Activated naive CD4-positive, alpha-beta T cell treated with anti-CD3 and anti-CD28 coated beads, Interleukin-2, amount 50 U/mL, for 24 hours (primary cell): ENCODE data around the gene GATAD1.
"Not testable (repeated sequence)": the region's sequence is repeated elsewhere in the genome, so short reads cannot be mapped to it uniquely, and the experiment has no call there.

Experiments
- H3K27ac Mint-ChIP-seq: one replicate; pipeline ENCODE4 v1.8.0; 2021; ENCODE audit warnings: mild to moderate bottlenecking, mixed read lengths
- H3K27me3 Mint-ChIP-seq: one replicate; pipeline ENCODE4 v1.8.0; 2021; ENCODE audit warnings: mixed read lengths
- H3K36me3 Mint-ChIP-seq: one replicate; pipeline ENCODE4 v1.8.0; 2021; ENCODE audit warnings: mixed read lengths
- H3K4me1 Mint-ChIP-seq: one replicate; pipeline ENCODE4 v1.8.0; 2021; ENCODE audit warnings: mixed read lengths
- H3K4me3 Mint-ChIP-seq: one replicate; pipeline ENCODE4 v1.8.0; 2021; ENCODE audit warnings: mild to moderate bottlenecking, mixed read lengths
- H3K9me3 Mint-ChIP-seq: one replicate; pipeline ENCODE4 v1.8.0; 2021; ENCODE audit warnings: mixed read lengths

Gene GATAD1

DNA sequence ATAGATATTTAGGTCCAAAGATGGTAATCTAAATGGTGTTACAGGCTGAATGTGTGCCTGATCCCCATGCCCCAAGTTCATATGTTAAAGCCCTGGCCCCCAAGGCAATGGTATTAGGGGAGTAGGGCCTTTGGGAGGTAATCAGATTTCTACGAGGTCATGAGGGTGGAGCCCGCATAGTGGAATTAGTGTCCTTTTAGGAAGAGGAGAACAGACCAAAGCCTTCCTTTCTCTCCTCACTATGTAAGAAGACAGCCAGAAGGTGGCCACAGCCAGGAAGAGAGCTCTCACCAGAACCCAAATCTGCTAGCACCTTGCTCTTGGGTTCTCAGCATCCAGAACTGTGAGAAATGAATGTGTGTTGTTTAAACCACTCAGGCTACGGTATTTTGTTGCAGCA, 15.3 kb downstream of the GATAD1 start:
- Mint-ChIP-seq H3K9me3 (no peaks in the 10 kb centered on the region), H3K36me3 (peaks cover 4% of the 10 kb centered on the region), H3K4me1 (no peaks in the 10 kb centered on the region), H3K27ac (no peak overlapping the region), H3K4me3 (no peak overlapping the region), H3K27me3 (no peaks in the 10 kb centered on the region)

DNA sequence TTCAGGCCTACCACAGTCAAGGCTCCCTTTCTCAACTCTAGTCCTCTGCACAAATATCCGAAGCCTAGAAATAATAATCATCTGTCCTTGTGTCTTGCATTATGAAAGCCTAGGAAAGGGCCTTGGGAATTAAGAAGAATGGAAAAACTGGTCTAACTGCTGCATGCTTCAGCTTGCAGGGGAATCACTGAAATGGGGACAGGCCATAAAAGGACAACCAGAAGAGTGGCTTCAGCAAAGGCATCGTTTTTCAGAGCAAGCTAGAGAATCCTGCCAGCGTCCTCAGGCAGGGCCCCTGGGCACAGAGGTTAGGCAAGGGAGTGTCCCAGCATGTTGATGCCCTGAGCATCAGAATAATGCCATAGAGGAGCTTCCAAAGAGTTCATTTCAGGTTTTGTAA, 17.2 kb downstream of the GATAD1 start:
- peaks cover 15% of the 10 kb centered on the region for H3K36me3 Mint-ChIP-seq
- H3K27me3 Mint-ChIP-seq, result no peaks in the 10 kb centered on the region
- H3K4me1 Mint-ChIP-seq, result no peaks in the 10 kb centered on the region
- H3K9me3 Mint-ChIP-seq, result no peaks in the 10 kb centered on the region
- H3K27ac Mint-ChIP-seq, result no peak overlapping the region
- no peak overlapping the region for H3K4me3 Mint-ChIP-seq

DNA sequence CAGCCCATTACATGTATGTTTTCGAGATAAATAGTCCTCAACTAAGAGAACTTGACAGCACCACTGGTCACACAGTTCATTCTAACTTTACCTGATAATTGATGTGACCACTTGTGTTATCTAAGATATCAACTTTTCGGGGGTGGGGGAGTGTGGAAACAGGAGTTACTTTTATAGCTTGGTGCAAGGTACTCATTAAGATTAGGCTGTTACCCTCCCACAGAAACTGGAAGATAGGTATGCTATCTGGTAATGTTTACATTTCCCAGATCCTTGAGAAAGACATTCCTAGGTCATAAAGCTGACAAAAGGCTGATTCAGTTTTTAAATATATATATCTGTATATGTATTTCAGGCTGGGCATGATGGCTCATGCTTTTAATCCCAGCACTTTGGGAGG, 19.4 kb downstream of the GATAD1 start:
- H3K36me3 Mint-ChIP-seq, result peaks cover 19% of the 10 kb centered on the region
- no peaks in the 10 kb centered on the region for H3K27me3 Mint-ChIP-seq
- no peaks in the 10 kb centered on the region for H3K4me1 Mint-ChIP-seq
- no peak overlapping the region for H3K27ac Mint-ChIP-seq
- H3K9me3 Mint-ChIP-seq, result no peaks in the 10 kb centered on the region
- H3K4me3 Mint-ChIP-seq, result no peak overlapping the region

DNA sequence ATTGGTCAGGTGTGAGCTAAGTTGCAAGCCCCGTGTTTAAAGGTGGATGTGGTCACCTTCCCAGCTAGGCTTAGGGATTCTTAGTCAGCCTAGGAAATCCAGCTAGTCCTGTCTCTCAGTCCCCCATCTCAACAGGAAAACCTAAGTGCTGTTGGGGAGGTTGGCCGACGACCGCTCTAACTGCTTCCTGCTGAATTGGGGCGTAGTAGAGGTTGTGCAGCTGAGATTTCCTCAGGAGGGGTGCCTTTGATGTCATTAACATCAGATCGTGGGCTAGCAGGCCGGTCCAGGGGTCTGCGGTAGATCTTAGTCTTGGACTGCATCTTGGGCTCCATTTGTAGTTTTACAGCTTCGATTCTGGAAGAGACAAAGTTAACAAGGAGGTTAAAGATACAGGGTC, 21.3 kb downstream of the GATAD1 start:
- not testable (repeated sequence) for H3K4me1 Mint-ChIP-seq, H3K27me3 Mint-ChIP-seq, H3K27ac Mint-ChIP-seq, H3K4me3 Mint-ChIP-seq, H3K9me3 Mint-ChIP-seq
- H3K36me3 Mint-ChIP-seq, result peaks cover 19% of the 10 kb centered on the region

DNA sequence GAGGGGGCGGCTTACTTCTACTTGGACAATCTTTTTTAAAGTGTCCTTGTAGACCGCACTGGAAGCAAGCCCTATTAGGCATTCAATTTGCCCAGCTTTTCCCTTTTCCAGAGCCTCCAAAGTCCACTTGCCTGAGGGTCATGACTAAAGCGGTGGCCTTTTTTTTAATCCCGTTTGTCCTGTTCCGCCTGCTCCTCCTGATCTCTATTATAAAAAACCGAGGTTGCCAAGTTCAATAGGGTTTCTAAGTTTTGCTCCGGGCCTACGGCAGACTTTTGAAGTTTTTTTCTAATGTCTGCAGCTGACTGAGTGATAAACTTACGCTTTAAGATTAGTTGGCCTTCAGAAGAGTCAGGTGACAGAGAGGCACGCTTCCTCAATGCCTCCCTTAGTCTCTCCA, 26.7 kb downstream of the GATAD1 start:
- H3K27me3 Mint-ChIP-seq, H3K4me3 Mint-ChIP-seq, H3K4me1 Mint-ChIP-seq, H3K9me3 Mint-ChIP-seq, H3K27ac Mint-ChIP-seq: not testable (repeated sequence)
- peaks cover 11% of the 10 kb centered on the region for H3K36me3 Mint-ChIP-seq

DNA sequence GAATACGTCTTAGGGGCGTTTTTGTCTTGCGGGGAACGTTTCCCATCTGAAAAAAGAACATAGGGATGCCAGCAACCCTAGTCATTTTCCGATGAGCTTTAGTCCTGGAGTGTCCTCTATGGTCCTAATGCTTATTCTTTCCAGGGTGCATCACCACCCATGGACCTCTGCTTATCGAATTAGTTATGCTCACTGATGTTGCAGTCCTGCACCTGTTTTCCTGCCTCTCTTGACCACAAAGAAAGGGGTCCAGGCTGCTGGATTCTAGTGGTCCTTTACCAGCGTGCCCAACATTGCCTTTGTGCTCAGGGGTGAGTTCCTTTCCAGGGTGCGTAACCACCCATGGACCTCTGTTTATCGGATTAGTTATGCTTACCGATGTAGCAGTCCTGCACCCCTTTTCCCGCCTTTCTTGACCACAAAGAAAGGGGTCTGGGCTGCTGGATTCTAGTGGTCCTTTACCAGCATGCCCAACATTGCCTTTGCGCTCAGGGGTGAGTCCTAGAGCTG, 28.0 kb downstream of the GATAD1 start:
- H3K4me3 Mint-ChIP-seq, H3K9me3 Mint-ChIP-seq, H3K36me3 Mint-ChIP-seq, H3K27ac Mint-ChIP-seq, H3K4me1 Mint-ChIP-seq, H3K27me3 Mint-ChIP-seq: not testable (repeated sequence)

DNA sequence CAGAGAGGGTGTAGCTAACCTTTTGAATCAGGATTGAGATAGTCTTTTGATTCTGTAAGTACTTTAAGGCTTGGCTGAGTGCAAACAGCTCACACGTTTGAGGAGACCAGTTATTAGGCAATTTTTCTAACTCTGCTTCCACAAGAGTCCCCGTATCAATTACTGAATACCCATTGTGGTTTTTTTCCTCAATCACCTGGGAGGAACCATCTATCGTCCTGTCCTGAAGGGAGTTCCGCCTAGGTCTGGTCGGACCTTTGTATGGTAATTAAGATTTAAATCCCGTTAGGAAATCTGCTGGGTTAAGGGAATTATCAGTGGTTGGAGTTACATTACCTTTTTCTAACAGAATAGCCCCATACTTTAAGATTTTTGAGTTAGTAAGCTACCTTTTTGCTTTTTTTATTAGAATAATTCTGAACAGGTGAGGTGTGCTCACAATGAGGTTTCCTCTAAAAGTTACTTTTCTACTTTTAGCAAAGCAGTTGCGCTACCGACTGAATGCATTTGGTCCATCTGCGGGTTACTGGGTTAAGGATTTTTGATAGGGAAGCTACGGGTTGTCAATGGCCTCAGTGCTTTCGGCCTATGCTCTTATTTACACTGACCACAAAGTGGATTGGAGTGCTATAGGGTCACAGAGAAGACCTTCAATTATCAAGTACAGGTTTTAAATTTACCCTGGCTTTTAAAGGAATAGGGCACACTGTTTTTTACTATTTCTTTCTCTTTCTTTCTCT, 28.7 kb downstream of the GATAD1 start:
- H3K4me3 Mint-ChIP-seq, H3K9me3 Mint-ChIP-seq, H3K36me3 Mint-ChIP-seq, H3K27ac Mint-ChIP-seq, H3K27me3 Mint-ChIP-seq, H3K4me1 Mint-ChIP-seq: not testable (repeated sequence)

DNA sequence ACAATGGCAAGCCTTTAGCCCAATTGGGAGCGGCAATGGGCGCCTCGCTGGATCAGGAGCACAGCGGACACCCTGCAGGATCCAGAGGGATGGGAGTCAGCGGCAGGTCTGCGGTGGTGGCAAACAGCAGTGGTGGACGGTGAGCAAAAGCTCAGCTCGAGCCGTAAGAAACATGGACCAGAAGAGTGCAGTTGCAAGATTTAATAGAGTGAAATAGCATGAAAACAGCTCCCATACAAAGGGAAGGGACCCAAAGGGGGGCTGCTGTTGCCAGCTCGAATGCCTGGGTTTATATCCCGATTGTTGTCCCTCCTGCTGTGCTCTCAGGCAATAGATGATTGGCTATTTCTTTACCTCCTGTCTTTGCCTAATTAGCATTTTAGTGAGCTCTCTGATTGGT, 30.4 kb downstream of the GATAD1 start, which contains the start of gene ERVW-1:
TSS of gene ERVW-1 (minus strand) at position 266 of the 400 bp plus-strand sequence. CDS start 7,565 bp downstream, outside the sequence.
- H3K9me3 Mint-ChIP-seq, H3K27ac Mint-ChIP-seq: not testable (repeated sequence)

DNA sequence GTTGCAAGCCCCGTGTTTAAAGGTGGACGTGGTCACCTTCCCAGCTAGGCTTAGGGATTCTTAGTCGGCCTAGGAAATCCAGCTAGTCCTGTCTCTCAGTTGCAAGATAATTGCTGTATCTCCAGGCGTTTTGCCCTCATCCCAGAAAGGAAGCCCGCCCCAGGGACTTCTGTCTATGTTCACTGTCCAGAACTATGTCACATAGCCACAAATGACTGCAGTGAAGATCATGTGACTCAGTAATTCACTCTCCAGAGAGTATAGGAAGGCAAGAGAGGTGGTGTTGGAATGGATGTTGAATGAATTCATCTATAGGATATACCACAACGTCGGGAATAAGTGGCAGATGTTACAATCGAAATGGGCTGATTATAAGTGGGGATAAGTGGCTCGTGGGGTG, 30.8 kb downstream of the GATAD1 start:
- Mint-ChIP-seq H3K9me3 (no peaks in the 10 kb centered on the region), H3K4me3 (no peak overlapping the region), H3K4me1 (no peaks in the 10 kb centered on the region), H3K27ac (no peak overlapping the region), H3K27me3 (no peaks in the 10 kb centered on the region), H3K36me3 (peaks cover 2% of the 10 kb centered on the region)

More for the DNA sequence above, 30.4 kb downstream of the GATAD1 start, which contains the start of gene ERVW-1:
- H3K4me1 Mint-ChIP-seq, H3K27me3 Mint-ChIP-seq, H3K4me3 Mint-ChIP-seq, H3K36me3 Mint-ChIP-seq: not testable (repeated sequence)

DNA sequence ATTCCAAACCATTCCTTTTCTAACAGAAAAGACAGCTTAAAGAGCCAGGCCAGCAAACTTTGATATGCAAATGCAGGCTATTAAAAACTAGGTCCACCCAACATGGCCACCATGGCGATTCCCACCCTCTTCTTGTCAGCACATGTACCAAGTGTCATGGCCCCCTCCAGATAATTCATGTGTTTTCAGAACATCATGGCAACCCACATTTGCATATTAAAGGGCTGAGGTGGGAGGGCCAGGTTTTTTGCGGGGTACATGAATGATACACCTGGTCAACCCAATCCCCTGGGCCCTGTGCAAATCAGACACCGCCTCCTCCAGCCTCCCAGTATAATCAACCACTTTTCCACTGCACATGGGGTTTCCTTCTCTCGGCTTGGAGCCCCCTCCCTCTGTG, 31.4 kb downstream of the GATAD1 start:
- H3K27me3 Mint-ChIP-seq, result no peaks in the 10 kb centered on the region
- H3K9me3 Mint-ChIP-seq, result no peaks in the 10 kb centered on the region
- no peak overlapping the region for H3K4me3 Mint-ChIP-seq
- no peak overlapping the region for H3K27ac Mint-ChIP-seq
- no peaks in the 10 kb centered on the region for H3K4me1 Mint-ChIP-seq
- H3K36me3 Mint-ChIP-seq, result peaks cover 2% of the 10 kb centered on the region

DNA sequence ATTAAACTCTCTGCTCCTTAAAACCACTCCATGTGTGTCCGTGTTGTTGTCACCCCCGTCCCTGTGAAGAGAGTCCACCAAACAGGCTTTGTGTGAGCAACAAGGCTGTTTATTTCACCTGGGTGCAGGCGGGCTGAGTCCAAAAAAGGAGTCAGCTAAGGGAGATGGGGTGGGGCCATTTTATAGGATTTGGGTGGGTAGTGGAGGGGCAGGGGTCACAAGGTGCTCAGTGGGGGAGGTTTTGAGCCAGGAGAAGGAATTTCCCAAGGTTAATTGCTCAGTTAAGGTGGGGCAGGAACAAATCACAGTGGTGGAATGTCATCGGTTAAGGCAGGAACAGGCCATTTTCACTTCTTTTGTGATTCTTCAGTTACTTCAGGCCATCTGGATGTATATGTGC, 31.9 kb downstream of the GATAD1 start:
- H3K27ac Mint-ChIP-seq, H3K4me1 Mint-ChIP-seq, H3K4me3 Mint-ChIP-seq, H3K9me3 Mint-ChIP-seq, H3K27me3 Mint-ChIP-seq, H3K36me3 Mint-ChIP-seq: not testable (repeated sequence)

DNA sequence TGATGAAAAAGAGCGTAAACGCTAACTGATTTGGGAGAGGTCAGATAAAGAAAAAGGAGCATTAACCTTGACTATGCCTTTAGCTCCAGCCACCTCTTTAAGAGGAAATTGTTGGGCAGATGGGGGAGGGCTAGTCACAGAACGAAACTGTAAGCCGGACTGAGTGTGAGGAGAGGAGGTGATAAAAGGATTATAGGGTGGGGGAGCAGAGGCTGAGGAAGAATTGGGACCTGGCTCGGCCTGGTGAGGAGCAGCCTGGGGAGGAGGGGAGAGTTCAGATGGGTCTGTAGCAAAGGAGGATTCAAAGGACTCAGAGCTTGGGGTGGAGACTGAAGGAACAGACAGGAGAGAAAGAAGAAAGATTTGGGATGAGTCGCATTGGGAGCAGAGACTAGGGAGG, 36.3 kb downstream of the GATAD1 start:
- not testable (repeated sequence) for H3K9me3 Mint-ChIP-seq, H3K4me3 Mint-ChIP-seq, H3K36me3 Mint-ChIP-seq, H3K27me3 Mint-ChIP-seq, H3K4me1 Mint-ChIP-seq, H3K27ac Mint-ChIP-seq

DNA sequence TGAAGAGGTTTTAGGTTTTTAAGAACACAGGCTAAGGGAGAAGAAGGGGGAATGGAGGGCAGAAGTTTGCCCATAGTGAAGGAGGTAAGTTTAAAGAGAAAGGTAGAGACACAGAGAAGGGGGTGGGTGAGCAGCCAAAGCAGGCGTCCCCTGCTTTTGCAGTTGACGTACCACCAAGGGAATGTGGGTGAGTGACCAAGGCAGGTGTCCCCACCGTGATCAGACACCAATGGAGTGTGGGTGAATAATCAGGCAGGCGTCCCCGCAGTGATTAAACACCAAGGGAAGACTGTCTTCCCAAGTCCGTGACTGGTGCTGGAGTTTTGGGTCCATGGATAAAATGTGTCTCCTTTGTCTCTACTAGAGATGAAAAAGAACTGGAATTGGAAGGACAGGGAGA, 36.9 kb downstream of the GATAD1 start:
- H3K36me3 Mint-ChIP-seq, H3K4me1 Mint-ChIP-seq, H3K27me3 Mint-ChIP-seq, H3K9me3 Mint-ChIP-seq, H3K4me3 Mint-ChIP-seq, H3K27ac Mint-ChIP-seq: not testable (repeated sequence)

DNA sequence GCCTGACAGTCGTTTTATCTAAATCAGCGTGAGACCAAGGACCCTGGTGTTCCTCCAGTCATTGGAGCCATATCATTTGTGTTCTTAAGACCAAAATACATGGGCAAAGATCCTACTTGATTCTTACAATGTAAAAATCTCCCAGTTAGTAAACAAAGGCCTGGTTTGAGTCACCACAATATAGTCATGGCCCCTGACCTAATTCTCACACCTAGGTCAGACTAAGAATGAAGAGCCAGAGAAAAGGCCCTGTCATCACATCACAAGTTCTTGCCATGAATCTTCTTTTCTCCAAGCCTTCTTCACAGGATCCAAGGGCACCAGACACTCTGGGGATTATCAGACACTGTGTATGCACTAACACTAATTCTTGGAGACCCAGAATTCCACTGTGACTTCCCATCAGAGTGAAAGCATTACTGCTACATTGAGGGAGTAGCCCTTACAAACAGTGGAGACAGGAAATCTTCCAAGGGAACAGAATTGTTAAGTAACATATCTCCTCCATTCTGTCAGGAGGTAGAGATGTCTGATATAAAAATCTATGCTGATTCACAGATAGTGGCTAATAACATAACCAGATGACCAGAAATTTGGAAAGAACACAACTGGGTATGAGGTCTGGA, 38.1 kb downstream of the GATAD1 start:
- Mint-ChIP-seq H3K27ac (no peak overlapping the region), H3K27me3 (no peaks in the 10 kb centered on the region), H3K9me3 (no peaks in the 10 kb centered on the region), H3K36me3 (peaks cover 7% of the 10 kb centered on the region), H3K4me1 (no peaks in the 10 kb centered on the region), H3K4me3 (no peak overlapping the region)

DNA sequence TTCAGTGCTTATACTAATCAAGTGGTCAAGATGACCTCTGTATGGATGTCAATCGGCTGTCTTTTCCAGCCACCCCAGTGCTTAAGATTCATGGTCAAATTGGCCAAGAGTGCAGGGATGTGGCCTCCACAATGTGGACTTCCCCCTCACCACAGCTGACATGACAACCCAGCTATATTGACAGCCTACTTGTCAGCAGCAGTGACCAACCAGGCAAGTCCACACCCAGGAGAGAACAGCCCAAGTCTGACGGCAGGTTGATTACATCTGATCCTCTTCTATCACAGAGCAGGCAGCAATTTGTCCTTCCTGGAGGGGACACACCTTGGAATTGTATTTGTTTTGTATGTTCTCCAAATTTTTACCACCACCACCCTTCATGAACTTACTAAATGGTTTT, 38.7 kb downstream of the GATAD1 start:
- Mint-ChIP-seq H3K27me3 (no peaks in the 10 kb centered on the region), H3K9me3 (no peaks in the 10 kb centered on the region), H3K27ac (no peak overlapping the region), H3K4me3 (no peak overlapping the region), H3K4me1 (no peaks in the 10 kb centered on the region), H3K36me3 (peaks cover 7% of the 10 kb centered on the region)

DNA sequence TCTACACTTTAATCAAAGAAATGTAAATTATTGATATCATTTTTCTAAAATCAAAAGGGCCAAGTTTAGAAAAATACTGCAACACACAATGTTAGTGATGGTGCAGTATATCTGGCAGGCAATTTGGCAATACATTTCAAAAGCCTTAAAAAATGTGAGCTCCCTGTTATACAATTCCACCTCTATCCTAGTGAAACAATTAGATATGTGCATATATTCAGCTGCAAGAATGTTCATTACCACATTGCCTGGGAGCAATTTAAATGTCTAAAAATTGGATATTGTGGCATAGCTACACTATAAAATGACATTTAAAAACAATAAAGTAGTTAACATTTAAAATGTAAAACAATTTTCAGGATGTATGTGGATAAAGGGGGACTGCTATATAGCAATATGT, 40.5 kb downstream of the GATAD1 start:
- no peak overlapping the region for H3K4me3 Mint-ChIP-seq
- no peaks in the 10 kb centered on the region for H3K27me3 Mint-ChIP-seq
- H3K27ac Mint-ChIP-seq, result no peak overlapping the region
- H3K36me3 Mint-ChIP-seq, result peaks cover 10% of the 10 kb centered on the region
- H3K9me3 Mint-ChIP-seq, result no peaks in the 10 kb centered on the region
- no peaks in the 10 kb centered on the region for H3K4me1 Mint-ChIP-seq

DNA sequence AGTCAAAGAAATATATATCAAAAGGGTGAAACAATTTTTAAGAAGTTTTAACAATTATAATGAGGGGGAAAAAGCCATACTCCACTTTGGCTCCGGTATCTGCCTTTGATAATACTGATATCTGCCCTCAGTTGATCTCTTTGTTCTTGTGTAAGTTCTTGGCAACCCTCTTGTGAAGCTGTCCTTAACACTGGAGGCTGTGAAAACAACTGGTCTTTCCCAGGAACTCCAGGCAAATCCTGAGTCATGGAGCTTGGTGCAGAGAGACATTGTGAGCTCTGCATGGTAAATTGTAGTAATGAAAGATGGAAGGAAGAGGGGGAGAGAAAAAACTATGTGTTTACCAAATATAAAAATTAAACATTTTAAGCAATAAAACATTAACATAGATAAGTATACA, 42.4 kb downstream of the GATAD1 start:
- no peaks in the 10 kb centered on the region for H3K9me3 Mint-ChIP-seq
- no peaks in the 10 kb centered on the region for H3K27me3 Mint-ChIP-seq
- peak overlapping the region; percentile 90 for H3K27ac Mint-ChIP-seq
- no peaks in the 10 kb centered on the region for H3K4me1 Mint-ChIP-seq
- no peak overlapping the region for H3K4me3 Mint-ChIP-seq
- H3K36me3 Mint-ChIP-seq, result peaks cover 10% of the 10 kb centered on the region
